NT2/D1 (cell line): Measurements from ENCODE around the gene KIAA0930.

Source experiments
- SUZ12 ChIP-seq: IDR thresholded peaks from 2 replicates; pipeline ENCODE4 v1.6.1; 2011; ENCODE audit not compliant: insufficient read length, insufficient read depth; ENCODE audit errors: extremely low read depth
- YY1 ChIP-seq: IDR thresholded peaks from 2 replicates; pipeline ENCODE4 v1.6.1; 2011; ENCODE audit not compliant: insufficient read length, insufficient read depth
- ZNF274 ChIP-seq: IDR thresholded peaks from 2 replicates; pipeline ENCODE4 v1.6.1; 2011; ENCODE audit warnings: mild to moderate bottlenecking, low read depth, low read length

DNA sequence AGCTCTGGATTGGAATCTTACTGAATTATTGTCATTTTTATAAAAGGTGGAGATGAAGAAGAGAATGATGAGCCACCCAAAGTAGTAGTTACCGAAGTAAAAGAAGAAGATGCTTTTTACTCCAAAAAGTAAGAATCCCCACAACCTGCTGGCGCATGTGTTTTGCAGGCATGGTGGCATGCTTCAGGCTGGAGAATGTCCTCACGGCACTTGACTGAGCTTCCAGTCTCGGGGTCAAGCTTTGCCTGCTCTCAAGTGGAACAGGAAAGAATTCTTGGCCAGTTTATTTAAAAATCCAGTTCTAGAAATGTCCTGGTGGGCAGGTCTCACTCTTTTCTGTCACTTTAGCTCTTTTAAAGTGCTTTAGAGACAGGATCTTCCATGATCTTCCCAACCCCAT lies 59.5 kb downstream of the KIAA0930 start:
- no peak for TF ChIP-seq YY1
- TF ChIP-seq SUZ12, result no peak
- no peak for TF ChIP-seq ZNF274
